Trophoblast cell (in vitro differentiated cells and primary cell): Measurements from ENCODE around the gene MTMR3.

ENCODE experiments used
- DNase-seq, 2 donors: peaks; one replicate each; pipeline ENCODE4 v3.0.0-alpha.2; 2016
- H2AFZ ChIP-seq: 2 replicates; pipeline ENCODE4 v1.6.1; 2013; ENCODE audit warnings: low read length, moderate library complexity, mild to moderate bottlenecking; ENCODE audit not compliant: insufficient read depth, poor library complexity
- H2AK5ac ChIP-seq: 2 replicates; pipeline ENCODE4 v1.6.1; 2013; ENCODE audit warnings: mild to moderate bottlenecking, low read length
- H2BK120ac ChIP-seq: 2 replicates; pipeline ENCODE4 v1.6.1; 2013; ENCODE audit warnings: low read length, mild to moderate bottlenecking, moderate library complexity; ENCODE audit not compliant: insufficient read depth, poor library complexity
- H2BK12ac ChIP-seq: 2 replicates; pipeline ENCODE4 v1.6.1; 2013; ENCODE audit warnings: mild to moderate bottlenecking, low read length, moderate library complexity
- H2BK5ac ChIP-seq: 2 replicates; pipeline ENCODE4 v1.6.1; 2013; ENCODE audit warnings: low read length, low read depth, moderate library complexity, mild to moderate bottlenecking; ENCODE audit not compliant: poor library complexity
- H3K14ac ChIP-seq: 2 replicates; pipeline ENCODE4 v1.6.1; 2013; ENCODE audit warnings: mild to moderate bottlenecking, low read length
- H3K18ac ChIP-seq: 2 replicates; pipeline ENCODE4 v1.6.1; 2013; ENCODE audit warnings: mild to moderate bottlenecking, low read length
- H3K23ac ChIP-seq: 2 replicates; pipeline ENCODE4 v1.6.1; 2013; ENCODE audit warnings: low read length
- H3K27ac ChIP-seq: 2 replicates; pipeline ENCODE4 v1.5.1; 2013; ENCODE audit warnings: low read depth, mild to moderate bottlenecking, inconsistent platforms, low read length, moderate library complexity
- H3K27me3 ChIP-seq: 2 replicates; pipeline ENCODE4 v1.6.1; 2013; ENCODE audit warnings: inconsistent platforms, mild to moderate bottlenecking, low read length, moderate library complexity; ENCODE audit not compliant: insufficient read depth
- H3K36me3 ChIP-seq, 2 experiments: 1 replicate in 1 of 2; 2 replicates in 1 of 2; pipeline ENCODE4 v1.6.1; 2013; ENCODE audit warnings: low read length in 2 of 2, mild to moderate bottlenecking in 2 of 2, moderate library complexity in 1 of 2; ENCODE audit not compliant: insufficient read depth in 2 of 2, control insufficient read depth in 1 of 2
- H3K4ac ChIP-seq: 2 replicates; pipeline ENCODE4 v1.6.1; 2013; ENCODE audit warnings: low read depth, mild to moderate bottlenecking, low read length, moderate library complexity
- H3K4me1 ChIP-seq, 2 experiments: 1 replicate in 1 of 2; 2 replicates in 1 of 2; pipeline ENCODE4 v1.6.1; 2013; ENCODE audit warnings: low read length in 2 of 2, mild to moderate bottlenecking in 2 of 2, moderate library complexity in 1 of 2; ENCODE audit not compliant: insufficient read depth in 2 of 2, control insufficient read depth in 1 of 2
- H3K4me2 ChIP-seq: 2 replicates; pipeline ENCODE4 v1.6.1; 2013; ENCODE audit warnings: inconsistent platforms, mild to moderate bottlenecking, low read length, moderate library complexity
- H3K4me3 ChIP-seq: 2 replicates; pipeline ENCODE4 v1.5.1; 2013; ENCODE audit warnings: mild to moderate bottlenecking, low read depth, low read length, inconsistent platforms
- H3K79me1 ChIP-seq: one replicate; pipeline ENCODE4 v1.6.1; 2013; ENCODE audit warnings: low read length
- H3K79me2 ChIP-seq: 2 replicates; pipeline ENCODE4 v1.6.1; 2013; ENCODE audit warnings: low read length, mild to moderate bottlenecking; ENCODE audit not compliant: control insufficient read depth, insufficient read depth, poor library complexity
- H3K9ac ChIP-seq: 2 replicates; pipeline ENCODE4 v1.6.1; 2013; ENCODE audit warnings: mild to moderate bottlenecking, low read length
- H3K9me3 ChIP-seq: 2 replicates; pipeline ENCODE4 v1.6.1; 2013; ENCODE audit warnings: low read depth, mild to moderate bottlenecking, control low read depth, inconsistent platforms, low read length; ENCODE audit not compliant: insufficient read depth
- H4K12ac ChIP-seq: 2 replicates; pipeline ENCODE4 v1.6.1; 2013; ENCODE audit warnings: low read depth, mild to moderate bottlenecking, low read length, moderate library complexity
- H4K8ac ChIP-seq: 2 replicates; pipeline ENCODE4 v1.6.1; 2013; ENCODE audit warnings: low read depth, mild to moderate bottlenecking, low read length, moderate library complexity
- H4K91ac ChIP-seq: one replicate; pipeline ENCODE4 v1.6.1; 2013; ENCODE audit warnings: low read depth, mild to moderate bottlenecking, low read length, moderate library complexity
- WGBS: extraction: QIAGEN DNeasy Blood & Tissue Kit; methylation state at CpG from one replicate; pipeline ENCODE4 v1.1.7; 2013; ENCODE audit warnings: missing lambda C conversion rate; ENCODE audit not compliant: insufficient read length, insufficient coverage; ENCODE audit errors: extremely low coverage; 5-methylcytosine and 5-hydroxymethylcytosine counted together

Gene MTMR3

DNA sequence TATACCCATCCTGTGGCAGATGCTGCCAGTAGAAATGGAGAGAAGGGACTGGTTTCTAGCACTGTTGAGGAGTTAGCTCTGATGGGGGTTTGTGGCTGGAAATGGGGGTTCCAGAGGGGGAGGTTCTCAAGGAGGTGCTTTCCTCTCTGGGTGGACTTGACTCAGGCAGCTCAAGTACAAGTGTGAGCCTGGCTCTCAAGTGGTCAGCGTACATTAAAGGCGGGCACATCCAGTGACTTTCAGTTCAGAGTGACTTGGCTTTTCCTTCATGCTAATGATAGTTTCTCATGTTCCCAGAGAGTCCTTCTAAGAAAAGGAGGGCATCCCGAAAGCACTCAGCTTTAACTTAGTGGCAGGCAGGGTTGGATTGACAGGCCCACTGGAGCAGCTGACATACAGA lies 138.4 kb downstream of the MTMR3 start:
- Histone ChIP-seq H2BK12ac (no peak overlapping the region), H3K18ac (no peak overlapping the region), H3K79me2 (no peaks in the 10 kb centered on the region), H3K4me3 (no peak overlapping the region), H4K12ac (no peak overlapping the region), H3K9ac (no peak overlapping the region), H3K9me3 (no peaks in the 10 kb centered on the region), H4K91ac (no peak overlapping the region), H2AFZ (no peak overlapping the region), H3K79me1 (no peaks in the 10 kb centered on the region), H3K14ac (no peak overlapping the region), H2BK5ac (no peak overlapping the region), H4K8ac (no peak overlapping the region), H3K4me1 (peaks cover 5% of the 10 kb centered on the region in 2 experiments), H3K36me3 (peaks cover 57 to 75% of the 10 kb centered on the region in 2 experiments), H2AK5ac (no peak overlapping the region), H3K27me3 (no peaks in the 10 kb centered on the region), H3K23ac (no peak overlapping the region), H3K27ac (no peak overlapping the region), H3K4me2 (no peak overlapping the region), H2BK120ac (no peak overlapping the region), H3K4ac (no peak overlapping the region)
- no peak for DNase-seq
- WGBS, result no CpG with 5 or more reads among the region's 3 CpGs

DNA sequence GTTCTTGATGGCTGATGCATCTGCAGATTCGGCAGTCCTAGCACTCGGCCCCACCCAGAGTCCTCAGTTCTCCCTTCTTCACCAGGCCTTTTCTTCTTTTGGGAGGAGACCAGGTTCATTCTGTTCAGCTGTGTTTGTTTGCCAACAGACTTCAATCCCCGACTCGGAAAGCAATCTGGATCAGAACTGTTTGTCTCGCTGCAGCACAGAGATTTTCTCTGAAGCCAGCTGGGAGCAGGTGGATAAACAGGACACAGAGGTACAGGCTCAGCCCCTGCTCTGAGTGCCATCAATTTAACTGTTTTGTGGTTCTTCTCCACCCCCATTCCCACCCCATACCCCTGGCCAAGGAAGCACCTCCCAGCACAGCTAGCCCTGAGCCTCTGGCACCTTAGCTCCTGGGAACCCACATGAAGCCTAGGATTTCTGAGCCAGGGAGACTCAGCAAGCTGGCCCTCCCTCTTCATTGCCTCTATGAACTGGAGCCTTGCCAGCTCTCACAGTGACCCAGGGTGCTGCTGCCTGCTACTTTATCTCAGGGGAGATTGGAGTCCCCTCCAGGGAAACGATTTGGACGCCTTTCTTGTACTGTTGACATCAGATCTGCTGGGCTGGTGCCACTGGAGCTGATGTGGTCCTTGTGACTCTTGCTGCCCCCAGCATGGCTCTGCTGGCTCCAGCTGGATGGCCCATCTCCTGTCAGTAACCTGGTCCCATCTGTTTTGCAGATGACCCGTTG lies 139.1 kb downstream of the MTMR3 start:
- H3K36me3 ChIP-seq, result peaks cover 60 to 75% of the 10 kb centered on the region in 2 experiments
- H2BK12ac ChIP-seq, result no peak overlapping the region
- H3K9ac ChIP-seq, result no peak overlapping the region
- no CpG with 5 or more reads among the region's 8 CpGs for WGBS
- no peak overlapping the region for H3K27ac ChIP-seq
- H3K79me2 ChIP-seq, result no peaks in the 10 kb centered on the region
- no peak overlapping the region for H2AK5ac ChIP-seq
- H4K12ac ChIP-seq, result no peak overlapping the region
- no peak overlapping the region for H2AFZ ChIP-seq
- no peak overlapping the region for H3K4ac ChIP-seq
- no peak overlapping the region for H2BK120ac ChIP-seq
- no peaks in the 10 kb centered on the region for H3K27me3 ChIP-seq
- H4K8ac ChIP-seq, result no peak overlapping the region
- DNase-seq, result no peak
- H3K4me2 ChIP-seq, result no peak overlapping the region
- no peak overlapping the region for H3K23ac ChIP-seq
- H3K9me3 ChIP-seq, result no peaks in the 10 kb centered on the region
- H2BK5ac ChIP-seq, result no peak overlapping the region
- no peaks in the 10 kb centered on the region for H3K79me1 ChIP-seq
- no peak overlapping the region for H3K14ac ChIP-seq
- H4K91ac ChIP-seq, result no peak overlapping the region
- no peak overlapping the region for H3K18ac ChIP-seq
- no peak overlapping the region for H3K4me3 ChIP-seq
- H3K4me1 ChIP-seq, result peaks cover 5% of the 10 kb centered on the region in 2 experiments

DNA sequence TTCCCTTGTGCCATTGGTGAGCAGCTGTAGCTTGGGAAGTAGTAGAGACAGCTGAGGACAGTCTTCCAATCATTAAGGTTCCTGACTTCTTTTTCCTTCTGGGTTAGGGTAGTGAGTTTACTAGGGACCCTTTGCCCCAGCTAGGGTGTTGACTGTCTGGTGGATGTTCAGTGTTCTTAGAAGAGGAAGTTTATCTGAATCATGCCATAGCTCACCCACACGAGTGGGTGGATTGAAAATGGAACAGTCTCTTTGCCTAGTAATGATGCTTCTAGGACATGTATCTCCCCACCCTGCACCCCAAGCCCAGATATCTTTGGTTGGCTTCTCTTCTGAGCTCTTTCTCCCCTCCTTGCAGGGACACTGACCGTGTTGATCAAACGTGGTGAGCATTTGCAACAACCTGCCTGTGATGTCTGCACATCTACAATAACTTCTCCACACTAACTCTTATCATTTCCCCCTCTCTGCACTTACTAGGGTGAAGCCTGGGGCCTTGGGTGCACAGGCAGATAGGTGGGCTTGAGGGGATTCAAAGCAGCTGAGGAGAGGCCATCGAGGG lies 140.2 kb downstream of the MTMR3 start:
- Histone ChIP-seq H2AK5ac (no peak overlapping the region), H4K91ac (no peak overlapping the region), H3K27me3 (no peaks in the 10 kb centered on the region), H3K23ac (no peak overlapping the region), H3K79me2 (no peaks in the 10 kb centered on the region), H2BK120ac (no peak overlapping the region), H3K4me3 (no peak overlapping the region), H3K9me3 (no peaks in the 10 kb centered on the region), H2BK12ac (no peak overlapping the region), H3K9ac (no peak overlapping the region), H3K79me1 (no peaks in the 10 kb centered on the region), H4K12ac (no peak overlapping the region), H3K18ac (no peak overlapping the region), H3K14ac (no peak overlapping the region), H3K27ac (no peak overlapping the region), H3K4me1 (peaks cover 5% of the 10 kb centered on the region in 2 experiments), H3K36me3 (peaks cover 62 to 71% of the 10 kb centered on the region in 2 experiments), H2BK5ac (no peak overlapping the region), H3K4me2 (no peak overlapping the region), H4K8ac (no peak overlapping the region), H3K4ac (no peak overlapping the region), H2AFZ (no peak overlapping the region)
- no CpG with 5 or more reads among the region's 4 CpGs for WGBS
- no peak for DNase-seq

DNA sequence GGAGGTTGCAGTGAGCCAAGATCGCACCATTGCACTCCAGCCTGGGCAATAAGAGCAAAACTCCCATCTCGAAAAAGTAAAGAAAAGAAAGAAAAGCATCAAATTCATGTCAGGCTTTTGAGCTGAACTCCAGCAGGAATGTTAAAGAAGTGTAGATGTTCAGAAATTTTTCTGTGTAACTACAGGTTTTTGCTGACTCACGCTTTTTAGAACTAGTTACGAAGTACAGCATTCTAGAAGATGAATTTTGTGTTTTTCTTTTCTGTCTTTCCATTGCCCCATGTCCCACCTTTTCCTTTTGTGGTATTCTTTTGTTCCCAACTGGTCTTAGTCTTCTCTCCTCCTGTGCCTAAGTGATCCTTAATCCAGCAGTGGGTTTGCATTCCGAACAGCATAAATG lies 141.3 kb downstream of the MTMR3 start:
- H3K4me3 ChIP-seq, result no peak overlapping the region

More for the DNA sequence above, 141.3 kb downstream of the MTMR3 start:
- Histone ChIP-seq H3K27ac (no peak overlapping the region), H3K36me3 (peaks cover 66 to 76% of the 10 kb centered on the region in 2 experiments), H3K23ac (no peak overlapping the region), H3K4me1 (peaks cover 5% of the 10 kb centered on the region in 2 experiments), H3K18ac (no peak overlapping the region), H2AK5ac (no peak overlapping the region), H3K27me3 (no peaks in the 10 kb centered on the region), H4K12ac (no peak overlapping the region), H2AFZ (no peak overlapping the region), H3K9ac (no peak overlapping the region), H2BK12ac (no peak overlapping the region), H3K79me2 (no peaks in the 10 kb centered on the region), H3K4me2 (no peak overlapping the region), H4K8ac (no peak overlapping the region), H3K9me3 (no peaks in the 10 kb centered on the region), H3K14ac (no peak overlapping the region), H3K4ac (no peak overlapping the region), H2BK120ac (no peak overlapping the region), H4K91ac (no peak overlapping the region), H3K79me1 (no peaks in the 10 kb centered on the region), H2BK5ac (no peak overlapping the region)
- WGBS, result no CpG with 5 or more reads among the region's 5 CpGs
- no peak for DNase-seq
